Panc1 (cell line): Measurements from ENCODE around the gene MRPS5.

Experiments
- CTCF ChIP-seq: fragments of 450-650 bp; IDR thresholded peaks from 2 replicates; pipeline ENCODE4 v1.5.1; 2017; ENCODE audit warnings: mild to moderate bottlenecking
- TCF7L2 ChIP-seq: IDR thresholded peaks from 2 replicates; pipeline ENCODE4 v1.6.1; 2011; ENCODE audit warnings: mild to moderate bottlenecking, low read depth, low read length, inconsistent platforms

DNA sequence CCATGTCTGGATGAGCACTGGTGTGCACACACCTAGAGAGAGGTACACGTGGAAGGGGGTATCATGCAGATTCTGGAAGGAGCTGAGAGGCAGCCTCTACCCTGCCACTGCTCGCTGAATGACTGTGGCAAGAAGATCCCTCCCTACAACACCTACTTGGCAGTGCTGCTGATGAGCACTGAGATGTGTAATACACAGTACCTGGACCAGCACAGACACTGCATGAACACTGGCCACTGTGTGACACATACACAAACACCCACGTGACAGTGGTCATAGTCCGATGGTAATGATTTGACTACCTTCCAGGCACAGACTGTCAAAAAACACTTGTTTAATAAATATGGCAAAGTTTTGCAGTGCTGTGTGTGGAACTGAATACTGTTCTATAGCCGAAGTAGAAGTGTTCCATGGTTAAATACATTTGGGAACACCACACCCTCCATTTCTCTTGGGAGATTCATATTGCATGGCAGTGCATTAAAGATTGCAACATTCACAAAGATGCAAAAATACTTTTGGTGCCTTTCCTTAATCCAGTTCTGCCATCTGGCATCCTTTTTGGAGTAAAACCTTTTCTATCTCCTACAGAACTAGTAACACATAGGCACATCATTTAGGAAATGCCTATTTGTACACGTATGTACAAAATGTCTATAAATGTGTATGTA, 29.6 kb downstream of the MRPS5 start:
- TF ChIP-seq TCF7L2 (no peak), CTCF (no peak)
